ENCODE data around the gene CPM.

Gene CPM

GRCh38 chr12:68903511-68903910 is 29.5 kb downstream of the CPM start:
- no peak for DNase-seq

GRCh38 chr12:68901551-68901950 is 31.4 kb downstream of the CPM start:
- no peak for DNase-seq

GRCh38 chr12:68901145-68901544 is 31.8 kb downstream of the CPM start:
- DNase-seq = no peak

GRCh38 chr12:68900241-68900640 is 32.7 kb downstream of the CPM start:
- DNase-seq = no peak

- DNase-seq = peak; percentile 88
These were observed 33.7 kb downstream of the CPM start for GRCh38 chr12:68899251-68899771.

- DNase-seq = no peak
These were observed 36.0 kb downstream of the CPM start for GRCh38 chr12:68896881-68897540.

GRCh38 chr12:68894276-68894855 is 38.6 kb downstream of the CPM start:
- DNase-seq = no peak

GRCh38 chr12:68893741-68894140 is 39.2 kb downstream of the CPM start:
- no peak for DNase-seq

- no peak for DNase-seq
These were observed 39.8 kb downstream of the CPM start for GRCh38 chr12:68893201-68893600.

- DNase-seq = no peak
These were observed 41.8 kb downstream of the CPM start for GRCh38 chr12:68891141-68891540.

- DNase-seq = no peak
These were observed 42.3 kb downstream of the CPM start for GRCh38 chr12:68890701-68891113.

- DNase-seq = no peak
These were observed 44.7 kb downstream of the CPM start for GRCh38 chr12:68888243-68888642.

GRCh38 chr12:68887641-68888040 is 45.3 kb downstream of the CPM start:
- DNase-seq = no peak

GRCh38 chr12:68886636-68887572 is 46.1 kb downstream of the CPM start:
- no peak for DNase-seq

- DNase-seq = no peak
These were observed 47.6 kb downstream of the CPM start for GRCh38 chr12:68885381-68885780.

- no peak for DNase-seq
These were observed 48.7 kb downstream of the CPM start for GRCh38 chr12:68884251-68884650.

- DNase-seq = no peak
These were observed 49.8 kb downstream of the CPM start for GRCh38 chr12:68883151-68883550.

GRCh38 chr12:68882251-68882964 is 50.6 kb downstream of the CPM start:
- DNase-seq = no peak

GRCh38 chr12:68880660-68881325 is 52.2 kb downstream of the CPM start:
- DNase-seq = no peak

GRCh38 chr12:68878846-68879245 is 54.1 kb downstream of the CPM start:
- DNase-seq = no peak

GRCh38 chr12:68878283-68878682 is 54.7 kb downstream of the CPM start:
- no peak for DNase-seq

GRCh38 chr12:68877583-68877982 is 55.4 kb downstream of the CPM start:
- no peak for DNase-seq

Data from NCI-H1694 treated with DMSO at 0.1 percent for 48 hours (cell line).